Activated CD4-positive, alpha-beta T cell treated with anti-CD3 and anti-CD28 coated beads, Interleukin-2, amount 50 U/mL, for 4 hours (primary cell): Measurements from ENCODE around the gene KIF16B.

Source experiments
- DNase-seq, 2 experiments: peaks; one replicate each; pipeline ENCODE4 v3.0.0-alpha.2; 2020

KIF16B gene

DNA sequence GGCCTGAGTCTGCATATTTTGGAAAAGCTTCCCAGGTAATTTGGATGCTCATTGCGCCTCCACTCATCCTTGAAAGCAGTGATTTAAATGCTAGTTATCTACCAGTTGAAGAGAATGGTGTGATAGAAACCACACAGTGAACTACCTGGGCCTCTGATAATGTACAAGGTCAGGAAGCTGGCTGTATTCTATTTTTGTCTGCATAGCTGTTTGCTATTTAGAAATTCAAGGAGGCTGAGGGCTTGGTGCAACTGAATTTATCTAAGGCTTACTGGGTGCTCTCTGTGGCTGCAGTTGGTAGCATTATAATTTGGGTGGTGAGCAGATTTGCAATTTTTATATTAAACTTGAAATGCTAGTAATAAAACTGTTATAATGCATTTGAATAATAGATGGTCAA is 245.6 kb downstream of the KIF16B start:
- no peak for DNase-seq

DNA sequence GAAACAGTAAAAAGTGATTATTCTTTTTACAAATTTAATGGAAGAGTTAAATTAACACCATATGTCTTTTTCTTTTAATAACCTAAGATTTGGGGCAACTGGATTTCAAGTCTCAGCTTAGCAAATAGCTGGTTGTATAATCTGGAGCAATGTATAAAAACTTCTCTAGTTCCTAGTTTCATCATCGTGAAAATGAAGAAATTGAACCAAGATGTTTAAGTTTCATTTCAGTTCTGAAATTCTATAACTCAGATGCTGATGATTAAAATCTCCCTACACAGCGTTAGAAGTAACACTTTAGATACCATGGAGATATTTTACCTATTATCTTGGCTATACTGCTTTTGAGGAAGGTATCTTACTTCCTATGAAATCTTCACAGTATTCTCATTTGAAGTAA is 252.0 kb downstream of the KIF16B start:
- DNase-seq: no peak

DNA sequence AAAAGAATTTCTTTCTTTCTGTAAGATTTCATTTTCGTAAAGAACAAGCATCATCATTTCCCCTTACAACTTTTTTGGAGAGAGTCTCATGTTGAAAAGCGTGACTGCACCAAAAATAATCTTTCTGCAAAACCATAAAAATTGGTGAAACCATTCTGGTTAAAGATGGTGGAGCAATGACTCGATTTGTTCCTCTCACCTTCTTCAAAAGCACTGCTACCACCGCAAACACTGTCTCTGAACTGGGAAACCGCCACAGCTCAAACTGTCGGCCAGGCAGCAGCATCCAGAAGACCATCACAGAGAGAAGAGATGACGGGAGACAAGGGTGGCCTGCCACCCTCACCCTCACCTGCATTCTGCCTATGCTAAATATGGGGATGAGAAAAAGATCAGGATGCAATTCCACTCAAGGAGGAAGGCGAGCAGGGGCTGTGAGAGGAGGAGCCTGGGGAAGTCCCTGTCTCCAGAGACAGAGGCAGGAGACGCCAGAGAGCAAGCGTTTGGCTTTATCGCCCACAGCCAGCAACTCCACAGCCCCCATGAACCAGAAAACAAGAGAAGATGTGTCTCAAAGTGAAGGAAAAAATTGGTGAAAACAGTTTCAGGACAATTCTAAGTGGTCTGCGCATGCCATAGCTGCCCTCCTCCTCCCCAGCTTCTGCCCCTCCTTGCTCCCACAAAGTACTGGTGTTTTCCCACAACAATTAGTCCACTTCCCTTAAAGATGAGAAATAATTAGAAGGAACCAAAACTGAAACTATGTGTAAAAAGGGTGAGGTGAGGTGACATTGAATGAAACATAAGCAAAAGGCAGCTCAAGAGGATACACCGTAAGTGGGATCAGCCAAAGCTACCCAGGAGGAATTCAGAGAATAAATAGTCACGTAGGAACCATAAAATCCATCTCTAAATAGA is 255.5 kb downstream of the KIF16B start:
- DNase-seq: no peak

- no peak for DNase-seq
Observed at GRCh38 chr20:16316513-16316912, 256.7 kb downstream of the KIF16B start.

DNA sequence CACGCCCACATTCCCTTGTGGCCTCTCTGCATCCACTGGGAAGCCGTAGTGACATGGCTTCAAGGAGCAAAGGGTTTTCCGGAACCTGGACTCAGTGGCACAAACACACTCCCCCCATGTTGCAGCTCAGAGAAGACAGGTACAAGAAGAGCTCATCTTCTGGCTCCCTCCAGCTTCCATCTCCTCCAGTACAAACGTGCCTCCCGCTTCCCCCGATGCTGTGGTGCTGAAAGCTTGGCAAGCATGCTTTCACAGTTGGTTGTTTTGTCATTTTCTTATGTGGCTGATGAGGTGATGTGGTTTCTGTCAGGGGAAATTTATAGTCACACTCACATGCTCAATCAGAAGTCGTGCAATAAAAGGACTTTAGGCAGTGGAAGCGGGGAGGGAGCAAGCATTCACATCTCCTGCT is 258.5 kb downstream of the KIF16B start:
- no peak for DNase-seq

DNA sequence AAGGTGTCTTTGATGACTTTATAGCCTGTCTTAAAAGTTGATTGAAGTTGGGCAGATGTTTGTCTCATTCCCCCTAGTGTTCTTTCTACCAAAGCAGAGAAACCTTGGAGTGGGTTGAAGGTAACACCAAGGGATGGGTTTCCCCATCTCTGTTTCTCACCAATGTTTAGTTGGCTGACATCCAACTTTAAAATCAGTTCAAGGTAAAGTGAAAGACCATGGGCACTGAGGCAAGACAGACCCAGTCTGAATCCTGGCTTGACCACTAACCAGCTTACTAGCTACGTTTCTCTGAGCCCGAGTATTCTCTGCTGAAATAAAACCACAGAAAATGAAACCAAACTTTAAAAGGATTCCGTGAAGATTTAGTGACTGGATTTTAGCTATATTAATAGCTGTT is 258.9 kb downstream of the KIF16B start:
- no peak for DNase-seq

DNA sequence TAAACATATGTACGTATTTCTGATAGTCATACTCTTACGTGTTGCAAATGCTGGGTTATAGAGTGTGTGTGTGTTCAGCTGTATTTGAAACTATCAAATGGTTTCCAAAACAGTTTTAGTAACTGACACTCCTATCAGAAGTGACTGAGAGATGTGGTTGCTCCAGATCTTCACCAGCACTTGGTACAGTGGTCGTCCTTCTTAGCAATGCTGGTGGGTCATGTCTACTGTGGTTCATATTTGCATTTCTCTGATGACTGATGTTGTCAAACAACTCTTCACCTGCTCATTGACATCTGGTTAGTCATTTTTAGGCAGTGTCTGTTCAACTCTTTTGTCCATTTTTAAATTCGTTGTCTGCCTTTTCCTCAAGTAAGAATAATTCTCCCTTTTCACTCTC is 259.3 kb downstream of the KIF16B start:
- no peak for DNase-seq

DNA sequence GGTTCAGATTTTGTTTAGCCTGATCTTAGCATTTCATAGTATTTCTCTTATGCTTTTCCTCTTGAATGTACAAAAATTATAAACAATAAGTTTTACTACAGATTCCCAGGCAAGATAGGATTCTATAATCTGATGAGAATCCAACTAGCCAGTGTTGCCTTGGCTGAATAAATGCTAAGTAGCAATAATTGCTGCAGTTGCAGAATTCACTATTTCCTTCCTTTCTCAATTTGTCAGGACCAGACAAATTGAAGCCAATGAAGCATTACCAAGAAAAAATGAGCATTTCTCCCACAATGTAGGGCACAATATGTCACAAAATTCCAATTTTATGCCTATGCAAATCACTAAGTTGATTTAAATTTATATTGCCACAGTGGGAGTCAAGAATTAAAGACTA is 260.2 kb downstream of the KIF16B start:
- DNase-seq: no peak

GRCh38 chr20:16311756-16312155 is 261.5 kb downstream of the KIF16B start:
- no peak for DNase-seq

DNA sequence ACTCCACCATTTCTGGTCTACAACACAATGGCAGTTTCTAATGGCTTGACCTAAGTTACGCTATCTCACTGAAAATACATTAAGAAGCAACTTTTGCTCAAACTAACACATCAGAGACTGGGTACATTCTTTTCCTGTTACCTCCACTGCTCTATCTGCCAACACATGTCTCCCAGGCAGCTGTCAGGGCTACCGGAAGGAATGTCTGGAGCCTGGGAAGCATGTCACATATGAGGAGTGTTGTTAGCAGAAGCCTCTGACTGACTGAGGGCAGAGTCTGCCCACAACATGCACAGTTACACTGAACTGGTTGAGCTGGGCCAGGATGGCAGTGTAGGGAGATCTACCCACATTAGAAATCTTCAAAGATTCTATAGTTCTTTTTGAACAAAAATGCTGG is 264.5 kb downstream of the KIF16B start:
- DNase-seq: no peak

GRCh38 chr20:16302818-16303217 is 270.4 kb downstream of the KIF16B start:
- no peak for DNase-seq

DNA sequence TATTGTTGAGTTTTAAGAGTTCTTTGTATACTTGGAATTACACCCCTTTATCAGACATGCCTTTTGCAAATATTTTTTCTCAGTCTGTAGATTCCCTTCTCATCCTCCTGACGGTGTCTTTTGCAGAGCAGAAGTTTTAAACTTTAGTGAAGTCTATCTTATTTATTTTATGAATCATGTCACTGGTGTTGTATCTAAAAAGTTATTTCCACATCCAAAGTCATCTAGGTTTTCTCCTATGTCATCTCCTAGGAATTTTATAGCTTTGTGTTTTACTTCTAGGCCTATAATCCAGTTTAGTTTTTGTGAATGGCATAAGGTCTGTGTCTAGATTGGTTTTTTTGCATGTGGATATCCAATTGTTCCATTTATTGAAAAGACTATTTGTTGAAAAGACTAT is 271.3 kb downstream of the KIF16B start:
- DNase-seq: no peak

- DNase-seq: no peak
Observed at GRCh38 chr20:16299897-16300296, 273.4 kb downstream of the KIF16B start.

GRCh38 chr20:16296931-16297330 is 276.3 kb downstream of the KIF16B start:
- DNase-seq: no peak

DNA sequence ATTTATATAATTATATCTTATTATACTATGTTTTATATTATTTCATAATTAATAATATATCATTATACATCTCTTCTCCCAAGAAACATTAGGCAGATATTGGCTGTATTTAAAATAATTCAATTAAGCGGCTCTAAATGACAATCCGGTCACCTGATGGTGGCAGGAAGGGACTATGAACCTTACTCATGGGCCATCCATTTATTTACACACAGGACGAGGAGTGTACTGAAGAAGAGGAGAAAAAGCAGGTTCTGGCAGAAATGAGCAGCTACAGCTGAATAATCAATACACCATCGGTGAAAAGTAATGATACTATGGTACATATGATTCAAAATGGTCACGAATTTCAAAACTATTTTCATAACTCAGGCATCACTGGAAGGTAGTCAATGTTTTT is 277.7 kb downstream of the KIF16B start:
- no peak for DNase-seq

GRCh38 chr20:16293590-16293989 is 279.7 kb downstream of the KIF16B start:
- no peak for DNase-seq

GRCh38 chr20:16292226-16292880 is 280.9 kb downstream of the KIF16B start:
- DNase-seq: no peak

- no peak for DNase-seq
Observed at GRCh38 chr20:16290358-16290757, 282.9 kb downstream of the KIF16B start.

DNA sequence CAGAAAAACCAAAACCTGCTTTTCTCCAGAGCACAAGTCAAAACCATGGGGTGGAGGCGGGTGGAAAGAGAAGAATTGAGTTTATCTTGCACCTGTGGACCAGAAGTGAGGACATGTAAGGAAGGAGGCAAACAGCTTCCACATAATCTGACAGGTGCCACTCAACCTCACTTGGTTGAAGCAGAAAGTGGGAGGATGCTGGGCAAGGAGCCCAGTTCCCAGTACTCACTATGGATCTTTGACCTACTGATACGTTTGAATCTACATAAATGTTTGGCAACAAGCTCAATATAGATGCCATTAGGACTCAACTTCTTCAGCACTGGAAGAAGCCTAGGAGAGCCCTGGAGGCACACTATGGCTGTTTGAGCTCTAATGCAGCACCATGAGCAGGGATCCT is 285.5 kb downstream of the KIF16B start:
- DNase-seq: no peak

- no peak for DNase-seq
Observed at GRCh38 chr20:16286601-16287000, 286.6 kb downstream of the KIF16B start.

- no peak for DNase-seq
Observed at GRCh38 chr20:16284385-16285100, 288.7 kb downstream of the KIF16B start.

DNA sequence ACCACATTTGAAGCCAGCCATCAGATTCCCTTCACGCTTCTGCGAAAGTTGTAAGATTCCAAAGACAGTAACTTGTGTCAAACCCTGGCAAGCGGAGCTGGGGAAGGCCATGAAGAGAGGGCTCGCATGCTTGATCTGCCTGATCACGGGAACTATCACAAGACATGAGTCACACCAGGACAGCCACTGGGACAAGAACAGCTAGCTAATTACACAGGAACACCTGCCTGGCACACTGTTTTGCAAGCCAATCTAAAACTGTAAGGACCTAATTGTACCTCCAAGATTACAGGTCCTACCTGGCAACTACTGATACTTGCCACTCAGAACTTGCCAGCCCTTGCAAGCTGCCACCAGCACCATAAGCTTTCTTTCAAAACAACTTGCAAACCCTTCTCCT is 289.3 kb downstream of the KIF16B start:
- DNase-seq: no peak

DNA sequence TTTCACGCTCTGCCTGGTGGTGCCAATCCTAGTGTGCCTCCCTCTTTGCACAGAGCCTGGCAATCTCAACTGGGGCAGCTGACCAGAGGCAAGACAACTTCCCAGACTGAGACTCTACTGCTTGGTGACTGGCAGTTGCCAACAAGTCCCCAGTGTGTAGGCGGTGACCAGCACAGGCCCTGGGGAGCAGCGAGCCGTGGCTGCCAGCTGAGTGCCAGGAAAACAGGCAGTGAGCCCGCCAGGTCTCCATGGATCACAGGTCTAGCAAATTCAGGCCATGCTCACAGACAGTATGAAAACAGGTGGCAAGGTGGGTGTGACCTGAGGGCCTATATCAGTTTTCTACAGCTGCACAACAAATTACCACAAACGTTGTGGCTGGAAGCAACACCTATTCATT is 289.9 kb downstream of the KIF16B start:
- DNase-seq: no peak

DNA sequence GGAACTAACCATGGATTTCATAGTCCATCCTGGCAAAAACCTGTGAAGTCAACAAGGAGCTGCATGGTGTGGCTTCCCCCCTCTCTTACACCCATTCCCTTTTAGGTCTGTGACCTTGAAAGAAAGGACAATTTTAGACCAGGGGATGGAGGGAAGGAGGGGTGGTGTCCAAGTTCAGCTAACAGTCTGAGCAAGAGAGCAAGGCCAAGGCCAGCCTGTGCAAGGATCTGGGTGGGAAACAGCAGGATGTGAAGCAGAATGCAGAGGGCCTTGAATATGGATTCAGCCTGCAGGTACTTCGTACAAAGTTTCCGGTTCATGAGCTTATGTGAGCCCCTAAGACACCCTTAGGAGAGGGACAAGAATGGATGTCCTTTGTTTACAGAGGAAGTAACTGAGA is 293.0 kb downstream of the KIF16B start:
- no peak for DNase-seq
